T1000 (cell line): ENCODE measurements around the gene FBXL17.
"Not testable (repeated sequence)": the region's sequence is repeated elsewhere in the genome, so short reads cannot be mapped to it uniquely, and the experiment has no call there.

ENCODE experiments used
- DNase-seq: peaks from one replicate; lab custom pipeline; 2025; ENCODE audit warnings: mixed read lengths; lab: John Stamatoyannopoulos, UW

FBXL17 gene

DNA sequence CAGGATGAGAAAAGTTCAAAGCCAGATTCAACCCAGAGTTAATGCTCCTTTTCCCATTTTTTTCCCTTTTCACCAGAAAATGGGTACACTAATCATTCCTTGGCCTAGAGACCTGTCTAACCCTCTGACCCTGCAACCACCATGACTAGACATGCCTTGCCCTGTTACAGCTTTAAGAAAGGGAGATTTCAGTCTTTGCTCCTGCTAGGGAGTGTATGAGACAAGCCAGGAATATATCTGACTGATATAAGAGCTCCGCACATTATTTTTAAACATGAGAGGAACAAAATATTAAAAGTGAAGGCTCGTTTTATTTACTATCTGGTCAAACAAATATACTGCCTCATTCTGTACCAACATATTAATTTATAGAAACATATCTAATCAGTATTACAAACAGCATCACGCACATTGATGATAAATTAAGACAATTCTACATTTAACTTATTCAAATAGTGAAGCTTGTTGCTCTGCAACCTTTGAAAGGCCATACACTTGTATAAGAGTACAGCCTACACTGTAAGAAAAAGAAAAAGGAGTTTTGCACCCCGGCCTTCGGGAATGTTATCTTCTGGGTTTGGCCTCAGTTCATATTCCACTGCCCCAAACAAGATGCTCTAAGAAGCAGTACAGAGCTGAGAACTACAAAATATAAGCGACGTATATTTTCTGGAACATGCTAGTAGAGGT lies 132.7 kb downstream of the FBXL17 start:
- no peak for DNase-seq

DNA sequence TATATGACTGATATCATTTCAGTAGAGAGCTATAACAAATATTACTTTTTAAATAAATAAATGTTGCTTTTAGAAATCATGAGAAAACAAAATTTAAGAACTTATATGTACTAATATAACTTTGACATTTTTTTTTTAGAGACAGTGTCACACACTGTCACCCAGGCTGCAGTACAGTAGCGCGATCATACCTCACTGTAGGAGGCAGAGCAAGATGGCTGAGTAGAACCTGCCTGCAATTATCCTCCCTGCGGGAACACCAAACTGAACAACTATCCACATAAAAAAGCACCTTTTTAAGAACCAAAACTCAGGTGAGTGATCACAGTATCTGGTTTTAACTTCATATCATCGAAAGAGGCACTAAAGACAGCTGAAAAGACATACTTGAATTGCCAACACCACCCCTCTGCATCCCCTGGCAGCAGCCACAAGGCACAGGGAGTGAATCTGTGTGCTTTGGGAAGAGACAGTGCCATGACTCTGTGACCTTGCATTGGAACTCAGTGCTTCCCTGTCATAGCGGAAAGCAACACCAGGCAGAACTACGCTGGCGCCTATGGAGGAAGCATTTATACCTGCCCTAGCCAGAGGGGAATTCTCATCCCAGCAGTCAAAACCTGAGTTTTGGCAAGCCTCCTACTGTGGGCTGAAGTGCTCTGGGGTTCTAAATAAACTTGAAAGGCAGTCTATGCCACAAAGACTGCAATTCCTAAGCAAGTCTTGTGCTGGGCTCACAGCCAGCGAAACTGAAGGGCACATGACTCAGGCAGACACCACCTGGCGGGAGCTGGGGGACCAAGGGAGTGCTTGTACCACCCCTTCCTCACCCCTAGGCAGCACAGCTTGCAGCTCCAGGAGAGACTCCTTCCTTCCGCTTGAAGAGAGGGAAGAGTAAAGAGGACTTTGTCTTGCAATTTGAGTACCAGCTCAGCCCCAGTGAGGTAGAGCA lies 142.7 kb downstream of the FBXL17 start:
- no peak for DNase-seq

DNA sequence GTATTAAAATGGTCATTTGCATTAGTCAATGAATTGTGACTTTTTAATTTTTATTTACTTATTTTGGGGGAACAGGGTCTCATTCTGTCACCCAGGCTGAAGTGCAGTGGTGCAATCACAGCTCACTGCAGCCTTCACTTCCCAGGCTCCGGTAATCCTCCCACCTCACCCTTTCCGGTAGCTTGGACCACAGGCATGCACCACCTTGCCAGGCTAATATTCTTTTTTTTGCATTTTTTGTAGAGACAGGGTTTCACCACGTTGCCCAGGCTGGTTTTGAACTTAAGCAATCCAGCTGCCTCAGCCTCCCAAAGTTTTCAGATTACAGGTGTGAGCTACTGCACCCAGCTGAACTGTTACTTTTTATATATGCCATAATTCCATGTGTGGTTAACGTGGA lies 143.4 kb downstream of the FBXL17 start:
- DNase-seq: no peak

DNA sequence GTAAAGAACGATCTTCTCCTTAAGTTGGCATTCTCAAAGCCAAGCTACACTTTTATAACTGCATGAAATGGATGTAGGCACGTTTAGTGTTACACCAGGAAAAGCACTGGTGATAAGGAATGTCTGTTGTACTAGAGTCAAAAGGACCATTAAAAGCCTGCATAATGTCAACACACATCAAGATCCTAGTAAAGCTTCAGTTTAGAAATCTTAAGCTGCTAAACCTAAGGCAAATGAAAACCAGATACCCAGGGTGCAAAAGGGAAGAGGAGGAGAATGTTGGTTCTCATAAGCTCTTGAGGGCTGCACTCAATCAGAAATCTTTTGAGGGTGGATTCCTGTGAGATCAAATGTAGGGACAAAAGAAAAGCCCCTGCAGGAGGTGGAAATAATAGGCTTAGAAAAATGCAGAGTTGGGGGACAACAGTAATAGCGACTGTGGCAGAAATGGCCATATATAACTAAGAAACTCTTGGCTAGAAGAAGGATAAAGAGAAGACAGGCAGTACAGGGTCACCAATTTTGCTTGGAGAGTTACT lies 148.2 kb downstream of the FBXL17 start:
- DNase-seq: no peak

DNA sequence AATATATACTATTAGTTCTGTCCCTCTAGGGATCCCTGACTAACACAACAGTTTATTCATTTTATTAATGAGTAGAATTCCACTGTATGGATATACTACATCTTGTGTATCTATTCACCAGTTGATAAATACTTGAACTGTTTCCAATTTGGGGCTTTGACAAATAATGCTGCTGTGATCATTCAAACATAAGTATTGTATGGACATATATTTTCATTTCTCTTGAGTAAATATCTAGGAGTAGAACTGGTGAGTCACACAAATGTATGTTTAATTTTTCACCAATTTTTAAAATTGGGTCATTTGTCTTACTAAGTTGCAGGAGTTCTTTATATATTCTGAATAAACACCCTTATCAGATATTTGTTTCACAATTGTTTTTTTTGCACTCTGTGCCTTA lies 149.1 kb downstream of the FBXL17 start:
- DNase-seq: no peak

DNA sequence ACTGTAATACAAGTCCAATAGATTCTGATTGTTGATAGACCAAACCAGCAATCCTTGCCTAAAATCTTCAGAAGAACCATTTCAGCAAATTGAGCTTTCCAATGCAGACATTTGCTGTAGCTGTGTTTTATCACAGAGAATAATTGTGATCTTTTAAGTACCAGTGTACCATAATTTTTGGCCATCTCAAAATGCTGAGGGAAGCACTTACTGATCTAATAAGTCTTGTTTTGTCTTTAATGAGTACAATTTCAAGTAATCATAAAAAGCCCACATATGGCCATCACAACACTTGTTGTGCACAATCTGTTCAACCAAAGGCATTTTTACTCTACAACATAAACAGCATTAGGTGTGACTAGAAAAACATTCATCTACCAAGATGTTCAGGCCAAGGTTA lies 159.9 kb downstream of the FBXL17 start:
- DNase-seq: no peak

DNA sequence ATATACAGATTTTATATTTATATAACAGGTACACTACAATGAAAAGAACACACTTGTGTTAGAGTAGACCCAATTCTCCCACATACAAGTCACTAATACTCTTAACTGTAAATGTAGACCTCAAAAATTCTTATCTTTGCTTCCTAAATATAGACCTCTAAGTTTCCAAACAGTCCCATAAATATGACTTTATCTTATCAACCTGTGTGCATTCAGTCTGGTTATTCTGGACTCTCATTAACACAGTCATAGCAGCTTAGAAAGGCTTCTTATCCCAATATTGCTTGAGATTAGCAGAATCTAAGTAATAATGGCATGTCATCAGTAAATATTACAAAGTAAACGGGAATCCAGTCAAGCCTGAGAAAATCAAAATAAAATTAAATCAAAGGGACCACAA lies 161.1 kb downstream of the FBXL17 start:
- no peak for DNase-seq

DNA sequence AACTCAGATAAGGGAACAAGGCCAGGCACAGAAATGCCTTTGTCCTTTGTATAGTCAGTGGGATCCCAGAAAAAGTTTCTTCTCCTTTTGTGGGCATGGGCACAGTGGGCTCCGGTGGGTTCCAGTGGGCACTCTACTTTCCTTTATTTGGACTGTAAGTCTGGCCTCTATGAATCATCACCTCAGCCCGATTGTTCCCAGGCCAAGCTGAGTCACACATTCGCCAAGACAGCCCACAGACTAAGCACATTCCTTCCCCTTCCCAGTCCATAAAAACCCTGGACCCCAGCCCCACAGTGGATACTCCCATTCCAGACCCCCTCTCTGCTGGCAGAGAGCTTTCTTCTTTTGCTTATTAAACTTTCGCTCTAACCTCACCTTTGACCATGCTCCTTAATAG lies 165.0 kb downstream of the FBXL17 start:
- no peak for DNase-seq

DNA sequence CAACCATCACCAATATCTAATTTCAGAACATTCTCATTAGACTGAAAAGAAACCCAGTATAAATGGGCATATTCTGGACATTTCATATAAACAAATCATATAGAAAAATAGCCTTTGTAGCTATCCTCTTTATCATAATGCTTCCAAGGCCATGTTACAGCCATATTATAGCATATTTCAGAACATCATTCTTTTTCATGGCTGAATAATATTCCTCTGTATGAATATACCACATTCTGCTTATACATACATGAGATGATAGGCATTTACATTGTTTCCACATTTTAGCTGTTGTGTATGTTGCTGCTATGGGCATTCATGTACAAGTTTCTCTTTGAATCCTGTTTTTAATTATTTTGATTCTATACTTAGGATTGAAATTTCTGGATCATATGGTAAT lies 167.0 kb downstream of the FBXL17 start:
- no peak for DNase-seq

DNA sequence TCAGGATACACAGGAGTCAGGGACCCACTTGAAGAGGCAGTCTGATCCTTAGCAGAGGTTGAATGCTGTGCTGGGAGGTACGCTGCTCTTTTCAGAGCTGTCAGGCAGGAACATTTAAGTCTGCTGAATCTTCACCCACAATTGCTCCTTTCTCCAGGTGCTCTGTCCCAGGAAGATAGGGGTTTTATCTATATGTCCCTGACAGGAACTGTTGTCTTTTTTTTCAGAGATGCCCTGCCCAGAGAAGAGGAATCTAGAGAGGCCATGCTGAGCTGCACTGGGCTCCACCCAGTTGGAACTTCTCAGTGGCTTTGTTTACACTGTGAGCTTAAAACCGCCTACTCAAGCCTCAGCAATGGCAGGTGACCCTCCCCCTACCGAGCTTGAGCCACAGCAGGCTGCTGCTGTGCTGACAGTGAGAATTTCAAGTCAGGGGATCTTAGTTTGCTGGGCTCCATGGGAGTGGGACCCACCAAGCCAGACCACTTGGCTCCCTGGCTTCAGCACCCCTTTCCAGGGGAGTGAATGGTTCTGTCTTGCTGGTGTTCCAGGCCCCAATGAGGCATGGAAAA lies 169.0 kb downstream of the FBXL17 start:
- no peak for DNase-seq

DNA sequence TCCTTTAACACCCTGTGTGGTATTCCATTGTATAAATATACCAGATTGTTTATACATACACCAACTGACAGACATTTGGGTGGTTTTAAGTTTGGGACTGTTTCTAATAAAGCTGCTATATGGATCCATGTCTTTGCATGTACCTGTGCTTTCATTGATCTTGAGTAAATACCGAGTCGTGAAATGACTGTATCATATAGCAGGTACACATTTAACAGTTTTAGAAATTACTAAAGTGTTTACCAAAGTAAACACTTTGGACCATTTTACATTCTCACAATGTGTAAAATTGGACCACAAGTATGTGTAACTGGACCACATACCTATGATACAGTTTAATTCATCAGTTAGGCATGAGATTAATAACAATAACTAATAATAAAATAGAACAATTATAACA lies 175.2 kb downstream of the FBXL17 start:
- no peak for DNase-seq

DNA sequence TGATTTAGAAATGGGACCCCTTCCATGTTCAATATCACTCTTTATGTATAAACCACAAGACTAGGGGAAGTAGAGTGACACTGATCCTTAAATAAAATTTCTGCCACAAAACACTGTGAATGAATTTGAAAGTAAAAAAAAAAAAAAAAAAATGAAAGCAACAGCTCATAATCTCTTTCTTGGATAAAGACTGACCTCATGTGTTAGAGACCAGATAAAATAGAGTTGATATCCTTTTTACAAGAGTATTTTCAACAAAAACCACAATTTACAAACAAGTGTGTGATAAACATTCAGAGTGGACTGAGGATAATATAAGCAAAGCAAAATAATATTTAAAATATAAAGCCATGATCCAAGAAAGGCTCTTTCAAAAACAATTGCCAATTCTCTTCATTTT lies 180.2 kb downstream of the FBXL17 start:
- DNase-seq: no peak

DNA sequence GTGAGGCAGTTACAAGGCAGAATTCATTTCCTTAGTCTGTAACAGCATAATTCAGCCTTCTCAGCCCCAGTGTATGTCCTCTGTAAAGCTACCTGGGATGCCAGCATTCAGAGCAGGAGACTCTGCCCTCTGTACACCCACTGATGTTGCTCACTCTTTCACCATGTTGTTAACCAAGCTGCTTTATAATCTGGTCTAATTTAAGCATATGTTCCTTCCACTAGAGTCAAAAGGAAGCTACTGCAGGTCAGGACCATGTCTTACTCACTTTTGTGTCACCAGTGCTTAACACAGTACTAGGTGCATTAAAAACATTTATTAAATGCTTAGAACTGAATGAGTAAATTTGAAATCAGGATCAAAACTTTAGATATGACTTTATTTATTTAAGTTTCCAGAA lies 185.6 kb downstream of the FBXL17 start:
- no peak for DNase-seq

DNA sequence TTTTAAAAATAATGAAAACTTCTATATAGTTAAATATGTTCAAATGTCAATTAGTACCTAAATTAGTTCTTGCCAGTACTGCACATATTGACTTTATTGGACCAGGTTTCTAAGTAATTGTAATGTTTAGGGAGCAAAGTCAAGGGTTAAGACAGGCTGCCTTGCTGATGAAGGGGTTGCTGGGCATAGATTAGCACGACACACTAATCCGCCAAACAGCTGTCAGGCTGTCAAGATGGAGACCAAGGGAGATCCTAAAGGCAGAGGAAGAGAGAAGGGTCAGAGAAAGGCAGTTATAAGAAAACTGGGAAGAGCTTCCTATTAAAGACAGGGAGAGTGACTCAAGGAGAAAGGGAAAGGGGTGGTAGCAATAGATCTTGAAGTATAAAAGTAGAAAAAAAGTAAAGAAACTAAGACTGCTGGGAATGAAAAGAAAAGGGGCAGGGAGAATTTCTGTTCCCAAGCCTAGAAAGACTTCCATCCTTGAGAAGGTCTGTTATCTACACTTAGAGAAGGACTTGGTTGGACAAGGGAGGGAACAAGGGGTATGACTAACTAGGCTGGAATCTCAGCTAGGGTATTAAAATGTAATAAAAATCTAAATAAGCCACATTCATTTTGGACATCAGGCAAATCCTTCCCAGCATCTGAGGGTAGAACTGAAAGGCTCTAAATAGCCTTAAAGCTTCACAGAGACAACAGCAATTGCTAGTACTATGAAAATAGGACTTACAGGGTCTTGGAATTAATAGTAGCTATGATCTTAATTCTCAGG lies 188.7 kb downstream of the FBXL17 start:
- DNase-seq: no peak

DNA sequence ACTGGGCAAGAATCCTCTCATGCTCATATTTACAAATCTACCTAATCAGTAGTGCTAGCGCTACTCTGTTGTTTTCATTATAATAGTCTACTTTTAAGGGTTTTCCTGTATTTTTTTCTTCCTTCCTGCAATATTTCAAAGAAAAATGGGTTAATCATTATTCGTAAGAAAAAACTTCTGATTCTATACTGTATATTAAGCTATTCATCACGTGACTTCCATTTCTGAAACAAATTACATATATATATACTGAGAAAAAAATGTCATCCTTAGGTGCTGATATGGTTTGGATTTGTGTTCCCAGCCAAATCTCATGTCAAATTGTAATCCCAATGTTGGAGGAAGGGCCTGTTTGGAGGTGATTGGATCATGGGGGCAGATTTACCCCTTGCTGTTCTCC lies 197.0 kb downstream of the FBXL17 start:
- DNase-seq: no peak

DNA sequence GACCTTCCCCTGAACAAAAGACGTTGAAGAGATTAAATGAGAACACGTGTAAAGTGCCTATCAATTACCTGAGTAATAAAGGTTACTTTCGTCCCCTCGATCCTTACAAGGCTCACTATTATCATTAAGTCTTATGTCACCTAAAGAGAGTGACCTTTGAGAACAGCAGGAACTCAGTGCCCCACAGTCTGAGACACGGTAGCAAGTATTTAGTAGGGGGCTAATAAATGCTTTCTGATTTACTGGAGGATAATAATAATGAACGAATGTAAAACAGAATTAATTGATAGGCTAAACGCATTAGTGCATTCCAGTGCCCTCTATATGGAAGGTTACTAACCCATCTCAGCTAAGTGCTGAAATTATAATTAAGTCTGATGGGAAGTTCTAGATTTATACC lies 199.9 kb downstream of the FBXL17 start:
- DNase-seq: no peak

DNA sequence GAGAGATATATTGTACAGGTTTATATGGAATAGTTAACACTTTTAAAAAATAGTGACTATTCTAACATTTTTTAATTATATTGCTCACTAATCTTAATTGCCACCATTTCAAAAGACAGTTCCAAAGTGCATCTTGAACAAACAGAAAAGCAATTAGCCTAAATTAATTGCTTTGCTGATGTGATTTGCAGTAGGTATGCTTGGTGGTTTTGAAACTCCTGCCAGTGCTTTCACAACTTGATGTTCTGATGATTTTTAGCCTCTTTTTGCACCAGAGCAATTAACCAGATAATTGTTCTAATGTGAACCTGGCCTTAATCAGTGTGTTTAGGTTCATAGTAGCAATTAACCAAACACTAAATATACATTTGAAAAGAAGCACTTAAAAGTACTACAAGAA lies 207.6 kb downstream of the FBXL17 start:
- no peak for DNase-seq

DNA sequence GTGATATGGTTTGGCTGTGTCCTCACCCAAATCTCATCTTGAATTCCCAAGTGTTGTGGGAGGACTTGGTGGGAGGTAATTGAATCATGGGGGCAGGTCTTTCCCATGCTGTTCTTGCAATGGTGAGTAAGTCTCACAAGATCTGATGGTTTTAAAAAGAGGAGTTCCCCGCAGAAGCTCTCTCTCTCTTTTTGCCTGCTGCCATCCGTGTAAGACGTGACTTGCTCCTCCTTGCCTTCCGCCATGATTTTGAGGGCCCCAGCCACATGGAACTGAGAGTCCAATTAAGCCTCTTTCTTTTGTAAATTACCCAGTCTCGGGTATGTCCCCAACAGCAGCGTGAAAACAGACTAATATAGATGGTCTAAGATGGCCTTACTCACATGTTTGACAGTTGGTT lies 210.1 kb downstream of the FBXL17 start:
- no peak for DNase-seq

DNA sequence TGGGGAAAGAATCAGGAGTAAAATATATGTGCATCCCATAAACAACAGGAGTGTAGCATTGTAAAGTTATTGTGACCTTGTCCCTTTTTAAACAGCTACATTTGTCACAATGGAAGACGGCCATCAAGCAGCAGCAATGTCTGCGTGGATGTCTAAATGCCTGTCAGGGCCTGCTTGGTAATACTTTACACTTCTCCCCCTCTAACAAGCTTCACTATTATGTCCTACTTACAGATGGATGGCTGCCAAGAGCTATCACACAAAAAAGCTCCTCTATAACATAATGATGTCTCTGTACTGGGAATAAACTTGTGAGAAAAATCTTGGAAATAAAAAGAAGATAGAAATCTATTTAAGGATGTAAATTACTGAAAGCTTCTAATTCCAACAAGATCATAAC lies 213.0 kb downstream of the FBXL17 start:
- no peak for DNase-seq

DNA sequence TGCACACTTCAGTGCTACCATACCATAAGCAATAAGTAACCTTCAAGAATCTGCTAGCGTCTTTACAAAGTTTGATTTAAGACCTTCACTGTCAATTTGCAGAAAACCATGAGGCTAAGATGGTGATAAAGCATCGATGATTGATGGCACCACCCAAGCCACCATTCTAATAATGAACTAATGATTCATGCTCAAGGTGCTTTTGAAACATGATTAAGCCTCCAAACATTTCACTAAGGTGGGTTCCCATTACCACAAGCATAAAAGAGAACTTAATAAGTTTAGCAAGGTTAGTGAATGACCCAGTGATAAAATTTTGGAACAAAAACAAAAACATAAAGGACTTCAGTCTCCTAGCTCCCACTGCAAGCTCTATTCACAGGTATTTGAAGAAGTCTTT lies 214.7 kb downstream of the FBXL17 start:
- no peak for DNase-seq

DNA sequence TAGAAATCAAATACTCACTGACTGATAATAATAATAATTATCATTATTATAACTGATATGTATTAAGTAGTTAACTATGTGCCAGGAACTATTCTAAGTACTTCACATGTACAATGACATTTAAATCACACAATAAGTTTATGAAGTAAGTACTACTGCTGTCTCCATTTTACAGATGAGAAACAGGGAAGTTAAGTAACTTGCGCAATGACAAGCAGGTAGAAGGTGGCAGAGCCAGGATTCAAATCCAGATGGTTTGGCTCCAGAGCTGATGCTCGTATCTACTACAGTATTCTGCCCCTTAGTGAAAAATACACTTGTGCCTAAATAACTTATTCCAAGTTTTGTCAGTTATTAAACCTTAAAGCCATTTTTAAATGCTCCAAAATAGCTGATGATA lies 217.3 kb downstream of the FBXL17 start:
- DNase-seq: no peak

DNA sequence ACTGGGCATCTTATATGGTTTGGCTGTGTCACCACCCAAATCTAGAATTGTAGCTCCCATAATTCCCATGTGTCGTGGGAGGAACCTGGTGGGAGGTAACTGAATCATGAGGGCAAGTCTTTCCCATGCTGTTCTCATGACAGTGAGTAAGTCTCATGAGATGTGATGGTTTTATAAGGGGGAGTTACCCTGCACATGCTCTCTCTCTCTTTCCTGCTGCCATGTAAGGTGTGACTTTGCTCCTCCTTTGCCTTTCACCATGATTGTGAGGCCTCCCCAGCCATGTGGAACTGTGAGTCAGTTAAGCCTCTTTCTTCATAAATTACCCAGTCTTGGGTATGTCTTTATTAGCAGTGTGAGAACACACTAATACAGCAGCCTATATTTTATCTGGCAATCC lies 229.0 kb downstream of the FBXL17 start:
- DNase-seq: not testable (repeated sequence)
